ENCODE results near the gene SYNDIG1.

SYNDIG1 gene

DNA sequence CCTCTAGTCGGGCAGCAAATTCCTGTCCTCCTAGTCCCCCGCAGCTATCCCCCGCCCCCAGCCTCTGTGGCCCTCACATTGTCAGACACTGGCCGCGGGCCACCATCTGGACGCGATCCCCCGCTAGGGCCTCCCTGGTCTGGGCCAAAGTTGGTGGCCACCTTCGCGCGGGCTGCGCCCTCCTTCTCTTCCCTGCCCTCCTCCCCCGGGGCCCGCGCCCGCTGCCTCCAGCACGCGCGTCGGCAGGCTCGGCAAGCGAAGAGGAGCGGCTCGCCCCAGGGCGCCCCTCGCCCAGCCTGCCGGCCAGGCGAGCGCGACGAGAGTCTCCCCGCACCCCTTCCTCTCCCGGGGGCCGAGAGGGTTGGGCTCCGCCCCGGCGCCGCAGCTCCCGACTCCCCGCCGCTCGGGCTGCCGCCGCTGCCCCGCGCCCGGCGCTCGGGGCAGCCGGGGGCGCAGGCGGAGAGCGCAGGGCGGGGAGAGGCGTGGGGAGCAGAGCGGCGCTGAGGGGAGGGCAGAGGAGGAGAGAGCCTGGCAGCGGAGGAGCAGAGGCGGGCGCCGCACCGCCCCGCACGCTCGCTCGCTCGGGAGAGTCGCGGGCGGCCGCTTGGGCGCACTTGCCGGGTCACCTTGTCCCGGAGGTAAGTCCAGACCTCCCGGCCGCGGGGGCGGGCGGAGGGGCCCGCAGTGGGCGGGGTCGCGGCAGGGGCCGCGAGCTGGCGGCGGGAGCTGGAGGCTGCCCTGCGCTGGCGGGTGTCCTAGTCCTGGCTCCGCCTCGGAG lies at the start of gene SYNDIG1:
TSS of gene SYNDIG1 (plus strand) at position 514 of the 778 bp plus-strand sequence. CDS start 73,469 bp downstream, outside the sequence.
- no peak within 1 kb of the TSS for H3K27ac Mint-ChIP-seq (ENCODE audit: low read depth)
- ATAC-seq (replicated peaks; ENCODE audit: extremely low read depth, poor library complexity, severe bottlenecking) (no peak), DNase-seq (ENCODE audit: low spot score in 2 of 2) (no peak)
- H3K36me3 Mint-ChIP-seq (ENCODE audit: insufficient read depth), result no peaks in the 10 kb centered on the region
- H3K4me3 Mint-ChIP-seq, result no peak within 1 kb of the TSS
- peaks cover 79% of the 10 kb centered on the region for H3K27me3 Mint-ChIP-seq
- H3K9me3 Mint-ChIP-seq, result no peaks in the 10 kb centered on the region
- H3K4me1 Mint-ChIP-seq, result no peaks in the 10 kb centered on the region

DNA sequence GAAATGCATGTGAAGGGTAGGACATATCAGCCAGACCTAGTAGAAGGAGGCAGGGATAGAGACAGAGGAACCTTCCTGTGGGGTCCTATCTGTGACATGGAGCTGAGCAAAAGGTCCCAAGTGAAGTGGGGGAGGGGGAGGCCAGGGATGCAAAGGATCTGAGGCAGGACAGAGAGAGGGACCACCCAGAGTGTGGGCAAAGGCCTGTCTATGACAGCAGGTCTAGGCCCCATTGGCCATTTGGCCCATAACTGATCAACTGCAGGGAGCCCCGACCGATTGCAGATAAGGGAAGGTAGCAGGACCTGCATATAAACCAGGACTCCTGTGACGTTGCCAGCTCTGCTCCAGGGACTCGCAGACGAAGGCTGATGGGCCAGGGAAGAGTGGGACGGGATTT lies 49.6 kb upstream of the SYNDIG1 start:
- H3K27ac Mint-ChIP-seq (ENCODE audit: low read depth), result no peak overlapping the region
- peaks cover 7% of the 10 kb centered on the region for H3K9me3 Mint-ChIP-seq
- peaks cover 29% of the 10 kb centered on the region for H3K27me3 Mint-ChIP-seq
- no peaks in the 10 kb centered on the region for H3K4me1 Mint-ChIP-seq
- ATAC-seq (replicated peaks; ENCODE audit: extremely low read depth, poor library complexity, severe bottlenecking) (no peak), DNase-seq (ENCODE audit: low spot score in 2 of 2) (no peak)
- no peaks in the 10 kb centered on the region for H3K36me3 Mint-ChIP-seq (ENCODE audit: insufficient read depth)
- no peak overlapping the region for H3K4me3 Mint-ChIP-seq

DNA sequence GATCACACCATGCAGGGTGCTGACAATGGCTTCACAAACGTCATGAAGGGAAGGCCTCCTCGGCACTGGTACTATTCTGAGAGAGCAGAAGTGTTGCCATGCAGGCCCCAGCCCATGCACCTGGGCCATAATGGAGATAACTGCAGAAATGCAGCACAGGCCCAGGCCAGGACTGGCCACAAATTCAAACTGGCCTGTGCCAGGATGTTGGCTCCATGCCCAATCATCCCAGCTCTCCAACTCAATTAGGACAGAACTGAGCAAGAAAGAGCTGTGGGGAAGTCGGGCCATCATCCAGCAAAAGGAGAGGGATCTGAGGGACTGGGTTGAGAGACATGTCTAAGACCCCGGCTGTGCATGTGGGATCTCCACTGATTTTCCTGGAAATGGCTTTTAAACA lies 48.9 kb upstream of the SYNDIG1 start:
- Mint-ChIP-seq H3K9me3 (peaks cover 7% of the 10 kb centered on the region), H3K4me3 (no peak overlapping the region), H3K4me1 (no peaks in the 10 kb centered on the region), H3K36me3 (ENCODE audit: insufficient read depth) (no peaks in the 10 kb centered on the region), H3K27me3 (peaks cover 36% of the 10 kb centered on the region), H3K27ac (ENCODE audit: low read depth) (no peak overlapping the region)
- ATAC-seq (replicated peaks; ENCODE audit: extremely low read depth, poor library complexity, severe bottlenecking) (no peak), DNase-seq (ENCODE audit: low spot score in 2 of 2) (no peak)

DNA sequence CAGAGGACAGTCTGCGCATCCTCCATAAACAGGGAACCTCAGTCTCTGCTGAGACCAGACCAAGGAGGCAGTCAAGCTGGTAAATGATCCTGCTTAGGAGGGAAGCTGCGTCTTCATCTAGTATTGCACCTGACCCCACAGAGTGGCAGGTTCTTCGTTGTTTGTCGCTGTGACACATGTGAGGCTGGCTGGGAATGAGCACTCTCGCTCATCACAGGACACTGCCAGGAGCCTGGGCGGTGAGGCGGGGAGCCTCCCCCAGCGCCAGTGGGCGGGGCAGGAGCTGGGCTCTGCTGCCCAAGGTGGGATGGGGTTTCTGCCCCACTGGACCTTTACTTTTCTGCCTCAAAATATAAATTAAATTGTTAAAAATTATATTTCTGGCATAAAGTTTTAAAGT lies 48.4 kb upstream of the SYNDIG1 start:
- DNase-seq (ENCODE audit: low spot score in 2 of 2), result no peak
- Mint-ChIP-seq H3K27ac (ENCODE audit: low read depth) (no peak overlapping the region), H3K4me1 (no peaks in the 10 kb centered on the region), H3K36me3 (ENCODE audit: insufficient read depth) (no peaks in the 10 kb centered on the region), H3K4me3 (no peak overlapping the region), H3K27me3 (peaks cover 41% of the 10 kb centered on the region), H3K9me3 (peaks cover 7% of the 10 kb centered on the region)
- ATAC-seq (replicated peaks; ENCODE audit: extremely low read depth, poor library complexity, severe bottlenecking), result no peak

DNA sequence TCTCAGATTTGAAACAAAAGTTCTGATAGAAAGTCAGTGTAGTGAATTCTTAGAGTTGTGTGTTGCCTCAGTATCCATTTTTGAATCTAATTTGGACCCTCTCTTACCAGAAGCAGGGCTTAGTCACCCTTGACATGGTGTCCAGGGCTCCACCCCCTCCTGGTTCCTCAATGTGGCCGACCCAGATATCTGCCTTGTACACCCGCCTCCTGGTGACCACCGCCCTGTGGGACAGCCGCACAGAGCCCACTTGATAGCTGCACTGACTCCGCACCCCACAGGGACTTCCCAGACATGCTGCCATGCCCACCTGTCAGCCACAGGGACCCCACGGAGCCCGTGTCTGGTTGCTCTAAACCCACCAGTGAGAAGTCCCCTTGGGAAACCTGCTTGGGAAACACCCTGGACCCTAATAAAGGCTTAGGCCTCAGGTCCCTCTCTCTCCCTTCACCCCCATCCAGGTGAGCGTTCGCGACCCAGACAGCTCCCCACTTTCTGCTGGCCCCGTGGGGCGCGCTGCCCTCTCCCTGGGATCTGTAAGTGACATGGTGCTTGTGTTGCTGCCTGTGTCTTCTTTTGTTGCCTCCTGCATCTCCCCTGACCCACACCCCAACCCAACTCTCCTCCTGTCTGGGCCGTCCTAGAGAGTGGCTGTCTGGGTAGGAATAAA lies 47.2 kb upstream of the SYNDIG1 start:
- DNase-seq (ENCODE audit: low spot score in 2 of 2) (no peak), ATAC-seq (replicated peaks; ENCODE audit: extremely low read depth, poor library complexity, severe bottlenecking) (no peak)
- Mint-ChIP-seq H3K4me1 (no peaks in the 10 kb centered on the region), H3K36me3 (ENCODE audit: insufficient read depth) (no peaks in the 10 kb centered on the region), H3K9me3 (no peaks in the 10 kb centered on the region), H3K4me3 (no peak overlapping the region), H3K27ac (ENCODE audit: low read depth) (no peak overlapping the region), H3K27me3 (peaks cover 45% of the 10 kb centered on the region)

DNA sequence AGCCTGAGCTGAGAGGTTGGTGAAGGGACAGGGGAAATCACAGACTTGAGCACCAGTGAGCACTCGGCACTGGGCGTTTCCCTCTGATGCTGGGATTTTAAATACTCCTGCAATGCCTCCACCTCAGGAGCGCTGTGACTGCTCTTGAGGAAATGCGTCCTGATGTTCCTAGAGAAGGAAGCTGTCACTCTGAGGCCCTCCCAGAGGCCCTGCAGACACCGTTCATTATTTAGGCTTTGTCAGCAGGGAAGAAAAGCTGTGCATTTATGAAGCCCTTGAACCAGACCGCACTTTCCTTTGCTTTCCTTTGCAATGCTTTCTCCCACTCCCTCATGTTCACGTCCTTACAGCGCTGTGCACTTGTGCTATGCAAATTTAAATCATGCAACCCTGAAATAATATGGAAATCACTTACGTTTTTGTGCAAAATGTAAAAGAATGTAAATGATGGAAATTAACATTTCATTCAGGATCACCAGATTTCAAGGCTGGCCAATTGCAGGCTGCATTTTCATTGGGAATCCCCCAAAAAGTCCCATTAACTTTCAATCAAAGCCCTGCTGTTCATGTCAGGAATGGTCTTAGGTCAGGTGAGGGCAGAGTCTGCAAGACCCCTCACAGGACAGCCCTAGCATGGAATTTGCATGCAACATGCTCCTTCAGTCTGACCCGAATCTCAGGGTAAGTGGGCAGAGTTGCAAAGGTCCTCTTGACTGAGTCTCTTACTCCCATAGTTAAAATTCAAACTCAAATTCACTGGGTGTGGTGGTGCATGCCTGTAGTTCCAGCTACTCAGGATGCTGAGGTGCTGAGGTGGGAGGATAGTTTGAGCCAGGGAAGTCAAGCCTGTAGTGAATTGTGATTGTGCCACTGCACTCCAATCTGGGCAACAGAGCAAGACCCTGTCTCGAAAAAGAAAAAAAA lies 45.8 kb upstream of the SYNDIG1 start:
- DNase-seq (ENCODE audit: low spot score in 2 of 2), result no peak

DNA sequence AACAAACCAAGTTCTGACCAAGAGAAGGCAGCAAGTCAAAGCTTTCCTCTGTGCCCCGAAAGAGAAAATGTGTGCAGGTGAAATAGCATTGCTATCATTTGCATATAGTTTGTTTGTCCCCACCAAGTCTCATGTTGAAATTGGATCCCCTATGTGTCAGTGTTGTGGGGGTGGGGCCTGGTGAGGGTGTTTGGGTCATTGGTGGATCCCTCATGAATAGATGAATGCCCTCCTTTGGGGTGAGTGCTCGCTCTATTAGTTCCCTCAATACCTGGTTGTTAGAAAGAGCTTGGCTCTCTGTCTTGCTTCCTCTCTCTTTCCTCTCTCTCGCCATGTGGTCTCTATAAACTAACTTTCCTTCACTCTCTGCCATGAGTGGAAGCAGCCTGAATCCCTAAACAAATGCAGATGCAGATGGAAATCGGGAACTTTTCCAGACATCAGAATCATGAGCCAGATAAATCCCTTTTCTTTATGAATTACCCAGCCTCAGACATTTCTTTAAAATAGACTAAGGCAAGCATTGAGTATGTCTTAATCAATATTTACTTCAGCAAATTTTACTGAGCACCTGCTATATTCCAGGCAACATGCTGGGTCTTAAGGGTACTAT lies 43.8 kb upstream of the SYNDIG1 start:
- no peaks in the 10 kb centered on the region for H3K36me3 Mint-ChIP-seq (ENCODE audit: insufficient read depth)
- H3K27ac Mint-ChIP-seq (ENCODE audit: low read depth), result no peak overlapping the region
- no peak overlapping the region for H3K4me3 Mint-ChIP-seq
- no peak for ATAC-seq (replicated peaks; ENCODE audit: extremely low read depth, poor library complexity, severe bottlenecking)
- peaks cover 68% of the 10 kb centered on the region for H3K27me3 Mint-ChIP-seq
- no peaks in the 10 kb centered on the region for H3K4me1 Mint-ChIP-seq
- no peak for DNase-seq (ENCODE audit: low spot score in 2 of 2)
- H3K9me3 Mint-ChIP-seq, result no peaks in the 10 kb centered on the region

More for the DNA sequence above, 45.8 kb upstream of the SYNDIG1 start:
- Mint-ChIP-seq H3K27ac (ENCODE audit: low read depth) (no peak overlapping the region), H3K9me3 (no peaks in the 10 kb centered on the region), H3K4me3 (no peak overlapping the region), H3K4me1 (no peaks in the 10 kb centered on the region), H3K27me3 (peaks cover 59% of the 10 kb centered on the region), H3K36me3 (ENCODE audit: insufficient read depth) (no peaks in the 10 kb centered on the region)
- ATAC-seq (replicated peaks; ENCODE audit: extremely low read depth, poor library complexity, severe bottlenecking), result no peak

DNA sequence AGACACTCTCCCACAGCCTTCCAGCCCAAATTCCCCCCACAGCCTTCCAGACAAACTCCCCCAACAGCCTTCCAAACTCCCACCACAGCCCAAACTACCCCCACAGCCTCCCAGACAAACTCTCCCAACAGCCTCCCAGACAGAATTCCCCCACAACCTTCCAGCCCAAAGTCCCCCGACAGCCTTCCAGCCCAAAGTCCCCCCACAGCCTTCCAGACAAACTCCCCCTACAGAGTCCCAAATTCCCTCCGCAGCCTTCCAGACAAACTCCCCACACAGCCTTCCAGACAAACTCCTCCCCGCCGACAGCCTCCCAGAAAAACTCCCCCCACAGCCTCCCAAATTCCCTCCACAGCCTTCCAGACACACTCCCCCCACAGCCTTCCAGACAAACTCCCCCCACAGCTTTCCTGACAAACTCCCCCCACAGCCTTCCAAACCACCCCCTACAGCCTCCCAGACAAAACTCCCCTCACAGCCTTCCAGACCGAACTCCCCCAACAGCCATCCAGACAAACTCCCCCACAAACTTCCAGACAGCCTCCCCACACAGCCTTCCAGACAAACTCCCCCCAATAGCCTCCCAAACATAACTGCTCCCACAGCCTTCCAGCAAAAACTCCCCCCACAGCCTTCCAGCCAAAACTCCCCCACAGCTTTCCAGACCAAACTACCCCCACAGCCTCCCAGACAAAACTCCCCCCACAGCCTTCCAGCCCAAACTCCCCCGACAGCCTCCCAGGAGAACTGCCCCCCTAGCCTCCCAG lies 38.0 kb upstream of the SYNDIG1 start:
- H3K36me3 Mint-ChIP-seq (ENCODE audit: insufficient read depth), result no peaks in the 10 kb centered on the region
- no peak overlapping the region for H3K4me3 Mint-ChIP-seq
- DNase-seq (ENCODE audit: low spot score in 2 of 2) (no peak), ATAC-seq (replicated peaks; ENCODE audit: extremely low read depth, poor library complexity, severe bottlenecking) (no peak)
- no peaks in the 10 kb centered on the region for H3K4me1 Mint-ChIP-seq
- H3K9me3 Mint-ChIP-seq, result no peaks in the 10 kb centered on the region
- no peak overlapping the region for H3K27ac Mint-ChIP-seq (ENCODE audit: low read depth)
- H3K27me3 Mint-ChIP-seq, result peaks cover 52% of the 10 kb centered on the region

DNA sequence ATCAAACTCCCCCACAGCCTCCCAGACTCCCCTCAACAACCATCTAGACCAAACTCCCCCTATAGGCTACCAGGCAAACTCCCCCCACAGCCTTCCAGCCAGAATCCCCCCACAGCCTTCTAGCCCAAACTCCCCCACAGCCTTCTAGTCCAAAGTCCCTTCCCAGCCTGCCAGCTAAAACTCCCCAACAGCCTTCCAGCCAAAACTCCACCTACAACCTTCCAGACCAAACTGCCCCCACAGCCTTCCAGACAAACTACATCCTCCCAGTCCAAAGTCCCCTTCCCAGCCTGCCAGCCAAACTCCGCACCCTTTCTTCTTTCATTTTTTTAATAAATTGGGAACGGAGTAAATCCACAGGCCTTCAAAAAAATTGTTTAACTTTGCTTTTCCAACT lies 37.4 kb upstream of the SYNDIG1 start:
- Mint-ChIP-seq H3K9me3 (no peaks in the 10 kb centered on the region), H3K4me3 (no peak overlapping the region), H3K36me3 (ENCODE audit: insufficient read depth) (no peaks in the 10 kb centered on the region), H3K27ac (ENCODE audit: low read depth) (no peak overlapping the region), H3K4me1 (no peaks in the 10 kb centered on the region), H3K27me3 (peaks cover 52% of the 10 kb centered on the region)
- ATAC-seq (replicated peaks; ENCODE audit: extremely low read depth, poor library complexity, severe bottlenecking) (no peak), DNase-seq (ENCODE audit: low spot score in 2 of 2) (no peak)

DNA sequence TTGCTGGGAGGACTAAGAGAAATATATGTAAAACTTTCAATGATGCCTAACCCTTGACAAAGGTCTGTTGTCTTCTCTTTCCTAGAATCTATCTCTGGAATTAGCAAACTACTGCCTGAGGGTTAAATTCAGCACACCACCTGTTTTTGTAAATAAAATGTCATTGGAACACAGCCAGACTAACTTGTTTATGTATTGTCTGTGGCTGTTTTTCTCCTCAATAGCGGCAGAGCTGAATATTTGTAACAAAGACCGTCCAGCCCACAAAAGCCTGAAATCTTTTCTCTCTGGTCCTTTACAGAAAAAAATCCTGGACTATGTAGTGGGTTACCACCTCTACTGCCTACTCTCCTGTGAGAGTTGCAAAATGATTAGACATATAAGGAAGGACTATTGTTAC lies 33.3 kb upstream of the SYNDIG1 start:
- DNase-seq (ENCODE audit: low spot score in 2 of 2), result no peak
- no peaks in the 10 kb centered on the region for H3K9me3 Mint-ChIP-seq
- ATAC-seq (replicated peaks; ENCODE audit: extremely low read depth, poor library complexity, severe bottlenecking), result no peak
- H3K4me1 Mint-ChIP-seq, result no peaks in the 10 kb centered on the region
- no peak overlapping the region for H3K4me3 Mint-ChIP-seq
- peaks cover 44% of the 10 kb centered on the region for H3K27me3 Mint-ChIP-seq
- H3K27ac Mint-ChIP-seq (ENCODE audit: low read depth), result no peak overlapping the region
- H3K36me3 Mint-ChIP-seq (ENCODE audit: insufficient read depth), result no peaks in the 10 kb centered on the region

DNA sequence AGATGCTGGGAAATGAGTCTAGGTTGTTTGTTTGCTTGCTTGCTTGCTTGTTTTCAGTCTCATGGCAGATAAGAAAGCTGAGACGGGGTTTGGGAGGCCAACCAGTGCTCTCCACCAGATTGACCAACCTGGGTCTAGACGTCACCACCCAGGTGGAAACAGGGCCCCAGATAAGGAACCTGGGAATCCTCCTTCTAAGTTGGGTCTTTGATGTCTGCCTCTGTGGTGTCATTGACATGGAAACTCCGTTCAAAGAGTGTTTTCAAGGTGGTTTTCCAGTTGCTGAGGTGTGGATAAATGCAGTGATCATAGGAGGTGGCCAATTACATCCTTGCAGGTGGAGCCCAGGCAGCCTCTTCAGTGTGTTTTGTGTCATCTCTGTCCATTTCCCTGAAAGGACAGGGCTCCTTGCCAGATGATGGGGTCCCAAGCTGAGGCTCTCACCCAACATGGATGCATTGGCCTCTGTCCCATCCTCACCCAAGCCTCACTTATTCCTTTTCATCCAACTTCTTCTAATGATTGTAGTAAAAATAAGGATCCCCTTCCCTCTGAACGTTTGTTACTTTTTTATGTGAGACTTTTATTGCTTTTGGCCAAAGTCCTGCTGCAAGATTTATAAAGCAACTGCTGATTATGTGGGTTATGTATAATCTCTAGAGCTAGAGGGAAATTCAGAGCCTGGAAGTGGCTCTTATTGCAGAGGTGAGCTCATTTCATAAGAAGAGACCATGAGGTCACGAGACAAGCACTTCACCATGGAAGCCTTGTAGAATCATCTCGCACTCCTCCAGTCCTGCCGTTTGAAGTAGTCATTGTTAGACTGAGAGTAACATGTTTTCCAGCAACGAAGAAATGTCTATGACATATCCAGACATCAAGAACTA lies 32.0 kb upstream of the SYNDIG1 start:
- no peaks in the 10 kb centered on the region for H3K4me1 Mint-ChIP-seq
- no peaks in the 10 kb centered on the region for H3K9me3 Mint-ChIP-seq
- no peak overlapping the region for H3K4me3 Mint-ChIP-seq
- ATAC-seq (replicated peaks; ENCODE audit: extremely low read depth, poor library complexity, severe bottlenecking), result no peak
- no peak for DNase-seq (ENCODE audit: low spot score in 2 of 2)
- H3K27ac Mint-ChIP-seq (ENCODE audit: low read depth), result no peak overlapping the region
- peaks cover 31% of the 10 kb centered on the region for H3K27me3 Mint-ChIP-seq
- H3K36me3 Mint-ChIP-seq (ENCODE audit: insufficient read depth), result no peaks in the 10 kb centered on the region
